AG09319 (cell line): ENCODE data around the gene CDC27.
"Not testable (repeated sequence)": the region's sequence is repeated elsewhere in the genome, so short reads cannot be mapped to it uniquely, and the experiment has no call there.

Experiments used
- DNase-seq: peaks from one replicate; pipeline ENCODE4 v3.0.0-alpha.2; 2010; ENCODE audit warnings: low read depth; ENCODE audit errors: extremely low read depth
- CTCF ChIP-seq: IDR thresholded peaks from 2 replicates; pipeline ENCODE4 v1.5.1; 2011; ENCODE audit warnings: low read depth, mild to moderate bottlenecking, inconsistent platforms, low read length, moderate library complexity

Gene CDC27

DNA sequence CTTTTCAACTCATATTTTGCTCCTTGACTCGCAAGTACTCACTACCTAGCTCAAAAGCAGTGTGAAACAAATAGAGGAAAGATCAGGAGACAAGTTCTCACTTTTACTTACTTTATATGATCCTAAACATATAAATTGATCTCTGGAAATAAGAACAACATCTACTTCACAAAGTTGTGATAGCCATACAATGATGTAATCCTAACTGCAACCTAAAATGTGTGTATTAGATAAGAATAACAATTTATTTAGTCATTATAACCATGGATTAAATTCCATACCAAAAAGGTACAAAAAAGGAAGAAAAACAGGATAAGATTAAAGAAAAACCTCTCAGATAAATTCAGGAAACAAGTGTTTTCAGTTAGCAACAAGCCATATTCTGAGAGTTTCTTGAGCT, 103.4 kb downstream of the CDC27 start:
- no peak for DNase-seq
- TF ChIP-seq CTCF, result no peak

DNA sequence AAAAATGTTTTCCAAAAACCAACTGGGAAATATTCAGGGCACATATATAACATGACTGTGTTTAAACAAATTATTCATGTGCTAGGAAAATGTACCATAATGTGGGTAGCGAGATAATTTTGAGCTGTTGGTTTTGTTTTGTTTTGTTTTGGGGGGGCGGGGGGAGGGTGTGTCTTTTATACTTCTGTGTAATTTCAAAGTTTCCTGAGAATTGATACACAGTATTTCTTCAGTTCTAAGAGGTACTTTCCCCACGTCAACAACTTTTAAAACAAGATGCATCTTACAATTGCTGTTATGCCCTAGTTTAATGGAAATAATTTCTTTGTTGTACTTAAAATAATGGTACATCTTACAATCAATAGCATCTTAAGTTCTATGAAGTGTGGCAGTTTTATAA, 110.3 kb downstream of the CDC27 start:
- DNase-seq, result no peak
- no peak for TF ChIP-seq CTCF

DNA sequence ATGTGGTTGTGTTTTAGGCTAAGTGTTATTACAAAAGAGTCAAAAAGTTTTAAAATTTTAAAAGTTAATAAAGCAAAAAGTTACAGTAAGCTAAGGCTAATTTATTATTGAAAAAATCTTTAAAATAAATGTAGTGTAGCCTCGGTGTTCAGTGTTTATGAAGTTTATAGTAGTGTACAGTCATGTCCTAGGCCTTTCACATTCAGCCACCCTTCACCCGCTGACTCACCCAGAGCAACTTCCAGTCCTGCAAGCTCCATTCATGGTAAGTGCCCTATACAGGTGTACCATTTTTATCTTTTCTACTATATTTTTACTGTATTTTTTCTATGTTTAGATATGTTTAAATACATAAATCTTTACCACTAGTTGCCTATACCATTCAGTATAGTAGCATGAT, 111.5 kb downstream of the CDC27 start:
- no peak for DNase-seq

GRCh38 chr17:47076171-47076570, 112.9 kb downstream of the CDC27 start:
- DNase-seq, result peak; percentile 62
- no peak for TF ChIP-seq CTCF

More for the DNA sequence above, 111.5 kb downstream of the CDC27 start:
- no peak for TF ChIP-seq CTCF

- not testable (repeated sequence) for DNase-seq
Measured at GRCh38 chr17:47074361-47074760, 114.7 kb downstream of the CDC27 start.

- DNase-seq, result not testable (repeated sequence)
Measured at GRCh38 chr17:47073629-47074028, 115.5 kb downstream of the CDC27 start.

DNA sequence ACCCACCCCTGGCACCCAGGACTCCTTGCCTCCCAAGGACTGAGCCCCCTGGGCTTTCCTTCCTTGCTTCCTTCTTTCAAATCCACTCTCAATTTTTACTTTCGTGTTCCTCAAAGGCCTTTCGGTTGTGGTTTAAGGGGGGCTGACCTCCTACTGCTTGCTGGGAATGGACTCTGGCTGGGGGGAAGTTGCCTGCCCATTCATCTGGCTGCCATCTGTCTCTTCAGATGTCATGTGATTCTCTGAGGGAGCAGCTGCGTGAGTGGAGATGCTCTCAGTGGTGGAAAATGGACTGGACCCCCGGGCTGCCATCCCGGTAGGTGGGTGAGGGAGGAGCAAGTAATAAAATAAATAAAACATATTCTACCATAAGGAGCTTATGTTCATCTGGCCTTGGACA, 116.2 kb downstream of the CDC27 start:
- no peak for TF ChIP-seq CTCF
- DNase-seq, result no peak

DNA sequence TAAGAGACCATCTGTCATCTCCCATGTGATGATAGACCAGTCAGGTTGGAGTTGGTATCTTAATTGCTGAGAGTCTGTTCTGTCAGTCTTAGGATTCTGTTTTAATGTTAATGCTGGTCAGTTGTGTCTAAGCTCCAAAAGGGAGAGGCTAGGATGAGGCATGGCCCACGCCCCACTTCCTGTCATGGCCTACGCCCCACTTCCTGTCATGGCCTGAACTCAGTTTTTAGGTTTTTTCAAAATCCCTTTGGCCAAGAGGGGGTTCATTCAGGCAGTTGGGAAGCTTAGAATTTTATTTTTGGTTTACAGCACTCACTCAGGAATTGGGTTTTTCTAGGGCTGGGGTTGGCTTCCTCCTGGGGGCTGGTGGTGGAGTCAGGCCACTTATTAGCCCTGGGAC, 117.9 kb downstream of the CDC27 start:
- not testable (repeated sequence) for DNase-seq

DNA sequence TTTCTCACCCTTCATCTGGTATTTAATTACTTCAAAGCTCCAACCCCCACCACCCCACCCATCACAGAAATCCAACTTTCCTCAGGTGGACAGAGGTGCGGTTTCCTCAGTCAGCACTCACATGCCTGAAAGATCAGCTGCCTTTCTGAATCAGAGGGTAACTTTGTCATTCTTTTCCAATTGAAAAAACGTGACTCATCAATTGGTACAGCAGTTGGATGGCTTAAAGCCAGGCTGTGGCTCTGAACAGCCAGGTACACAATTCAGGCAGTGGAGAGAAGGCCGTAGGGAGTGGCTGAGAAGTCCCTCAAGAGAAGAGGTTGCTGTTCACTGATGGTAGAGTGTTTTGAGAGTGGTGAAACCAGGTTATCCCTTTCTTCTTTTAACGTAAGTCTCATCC, 118.8 kb downstream of the CDC27 start:
- not testable (repeated sequence) for DNase-seq
